HEK293 (cell line): Measurements from ENCODE around the gene RUVBL1.

ENCODE experiments used
- CTCF ChIA-PET: fragments of 350-600 bp; formaldehyde crosslinking; extraction: SDS; loops from one replicate; lab custom pipeline; 2021; ENCODE audit warnings: antibody characterized with exemption; lab: Yijun Ruan, JAX
- POLR2A ChIA-PET: fragments of 300-600 bp; formaldehyde crosslinking; extraction: SDS; loops from one replicate; lab custom pipeline; 2020; ENCODE audit warnings: antibody characterized with exemption, inconsistent platforms; lab: Yijun Ruan, JAX
- H3K27ac ChIP-seq: fragments of 200-500 bp; sonication (Bioruptor generic); 2 replicates; pipeline ENCODE4 v1.5.1; 2014; ENCODE audit warnings: low read depth, low read length, control low read depth, inconsistent platforms; ENCODE audit errors: extremely low read depth
- H3K36me3 ChIP-seq, 2 experiments: fragments of 200-500 bp in 1 of 2; sonication (Bioruptor generic) in 1 of 2; 1 replicate in 1 of 2; 2 replicates in 1 of 2; pipeline ENCODE4 v1.5.1; 2014 to 2017; ENCODE audit warnings: inconsistent platforms in 2 of 2, low read length in 2 of 2; ENCODE audit not compliant: control insufficient read depth in 2 of 2, insufficient read depth in 1 of 2
- H3K4me1 ChIP-seq: fragments of 200-500 bp; sonication (Bioruptor generic); 2 replicates; pipeline ENCODE4 v1.5.1; 2014; ENCODE audit warnings: mild to moderate bottlenecking, low read length, inconsistent platforms; ENCODE audit not compliant: control insufficient read depth, insufficient read depth
- H3K4me3 ChIP-seq: 2 replicates; pipeline ENCODE4 v1.5.1; 2011; ENCODE audit warnings: low read depth, mild to moderate bottlenecking, control low read depth, low read length, moderate library complexity
- H3K9me3 ChIP-seq: fragments of 200-500 bp; sonication (Bioruptor generic); 2 replicates; pipeline ENCODE4 v1.5.1; 2014; ENCODE audit warnings: low read depth, low read length, inconsistent platforms; ENCODE audit not compliant: control insufficient read depth, insufficient read depth
- GLIS1 ChIP-seq: fragments of 450-650 bp; formaldehyde crosslinking; IDR thresholded peaks from 2 replicates; pipeline ENCODE4 v1.5.1; 2016; ENCODE audit warnings: missing biosample characterization, missing genetic modification characterization
- HOXC10 ChIP-seq: sonication (generic); formaldehyde crosslinking; IDR thresholded peaks from 2 replicates; pipeline ENCODE4 v1.8.1; 2023; ENCODE audit warnings: mild to moderate bottlenecking, missing genetic modification reagents
- MEIS1 ChIP-seq: sonication (generic); formaldehyde crosslinking; IDR thresholded peaks from 2 replicates; pipeline ENCODE4 v1.8.1; 2022; ENCODE audit warnings: missing genetic modification reagents, mild to moderate bottlenecking, borderline replicate concordance
- MZF1 ChIP-seq: fragments of 450-650 bp; formaldehyde crosslinking; IDR thresholded peaks from 2 replicates; pipeline ENCODE4 v1.5.1; 2017; ENCODE audit warnings: missing biosample characterization, missing genetic modification characterization, borderline replicate concordance
- SP2 ChIP-seq: fragments of 450-650 bp; formaldehyde crosslinking; IDR thresholded peaks from 2 replicates; pipeline ENCODE4 v1.5.1; 2016; ENCODE audit warnings: missing biosample characterization, missing genetic modification characterization
- YY1 ChIP-seq: fragments of 450-650 bp; formaldehyde crosslinking; IDR thresholded peaks from 2 replicates; pipeline ENCODE4 v1.5.1; 2018; ENCODE audit warnings: missing biosample characterization, missing genetic modification characterization
- ZBTB17 ChIP-seq: fragments of 450-650 bp; formaldehyde crosslinking; IDR thresholded peaks from 2 replicates; pipeline ENCODE4 v1.5.1; 2016; ENCODE audit warnings: missing biosample characterization, missing genetic modification characterization
- ZBTB20 ChIP-seq: fragments of 450-650 bp; formaldehyde crosslinking; IDR thresholded peaks from 2 replicates; pipeline ENCODE4 v1.5.1; 2016; ENCODE audit warnings: missing biosample characterization, missing genetic modification characterization
- ZBTB8A ChIP-seq: fragments of 450-650 bp; formaldehyde crosslinking; IDR thresholded peaks from 2 replicates; pipeline ENCODE4 v1.5.1; 2016; ENCODE audit warnings: missing biosample characterization, missing genetic modification characterization
- ZFP3 ChIP-seq: fragments of 450-650 bp; formaldehyde crosslinking; IDR thresholded peaks from 2 replicates; pipeline ENCODE4 v1.5.1; 2016; ENCODE audit warnings: low read depth, missing biosample characterization, missing genetic modification characterization
- ZNF140 ChIP-seq: fragments of 450-650 bp; formaldehyde crosslinking; IDR thresholded peaks from 2 replicates; pipeline ENCODE4 v1.5.1; 2016; ENCODE audit warnings: missing biosample characterization, missing genetic modification characterization
- ZNF148 ChIP-seq: fragments of 450-650 bp; formaldehyde crosslinking; IDR thresholded peaks from 2 replicates; pipeline ENCODE4 v1.5.0; 2017; ENCODE audit warnings: missing biosample characterization, missing genetic modification characterization, borderline replicate concordance
- ZNF175 ChIP-seq: fragments of 450-650 bp; formaldehyde crosslinking; IDR thresholded peaks from 2 replicates; pipeline ENCODE4 v1.5.1; 2016; ENCODE audit warnings: missing biosample characterization, missing genetic modification characterization
- ZNF239 ChIP-seq: fragments of 450-650 bp; formaldehyde crosslinking; IDR thresholded peaks from 2 replicates; pipeline ENCODE4 v1.5.1; 2016; ENCODE audit warnings: missing biosample characterization, missing genetic modification characterization
- ZNF324 ChIP-seq: fragments of 450-650 bp; formaldehyde crosslinking; IDR thresholded peaks from 2 replicates; pipeline ENCODE4 v1.5.1; 2016; ENCODE audit warnings: missing biosample characterization, missing genetic modification characterization
- ZNF37A ChIP-seq: fragments of 450-650 bp; IDR thresholded peaks from 2 replicates; pipeline ENCODE4 v1.5.1; 2018; ENCODE audit warnings: missing biosample characterization, missing genetic modification characterization
- ZNF416 ChIP-seq: fragments of 450-650 bp; formaldehyde crosslinking; IDR thresholded peaks from 2 replicates; pipeline ENCODE4 v1.5.1; 2016; ENCODE audit warnings: missing biosample characterization, missing genetic modification characterization
- ZNF514 ChIP-seq: fragments of 450-650 bp; formaldehyde crosslinking; IDR thresholded peaks from 2 replicates; pipeline ENCODE4 v1.5.1; 2016; ENCODE audit warnings: missing biosample characterization, missing genetic modification characterization
- TF ChIP-seq, protein P1 (sequence below): fragments of 450-650 bp; formaldehyde crosslinking; IDR thresholded peaks from 2 replicates; pipeline ENCODE4 v1.5.1; 2016; ENCODE audit warnings: missing biosample characterization, missing genetic modification characterization, borderline replicate concordance
- TF ChIP-seq, protein P2 (sequence below): fragments of 450-650 bp; formaldehyde crosslinking; IDR thresholded peaks from 2 replicates; pipeline ENCODE4 v1.5.1; 2016; ENCODE audit warnings: missing biosample characterization, missing genetic modification characterization, borderline replicate concordance
- TF ChIP-seq, protein P3 (sequence below): fragments of 450-650 bp; formaldehyde crosslinking; IDR thresholded peaks from 2 replicates; pipeline ENCODE4 v1.5.1; 2016; ENCODE audit warnings: missing biosample characterization, missing genetic modification characterization

RUVBL1 gene

DNA sequence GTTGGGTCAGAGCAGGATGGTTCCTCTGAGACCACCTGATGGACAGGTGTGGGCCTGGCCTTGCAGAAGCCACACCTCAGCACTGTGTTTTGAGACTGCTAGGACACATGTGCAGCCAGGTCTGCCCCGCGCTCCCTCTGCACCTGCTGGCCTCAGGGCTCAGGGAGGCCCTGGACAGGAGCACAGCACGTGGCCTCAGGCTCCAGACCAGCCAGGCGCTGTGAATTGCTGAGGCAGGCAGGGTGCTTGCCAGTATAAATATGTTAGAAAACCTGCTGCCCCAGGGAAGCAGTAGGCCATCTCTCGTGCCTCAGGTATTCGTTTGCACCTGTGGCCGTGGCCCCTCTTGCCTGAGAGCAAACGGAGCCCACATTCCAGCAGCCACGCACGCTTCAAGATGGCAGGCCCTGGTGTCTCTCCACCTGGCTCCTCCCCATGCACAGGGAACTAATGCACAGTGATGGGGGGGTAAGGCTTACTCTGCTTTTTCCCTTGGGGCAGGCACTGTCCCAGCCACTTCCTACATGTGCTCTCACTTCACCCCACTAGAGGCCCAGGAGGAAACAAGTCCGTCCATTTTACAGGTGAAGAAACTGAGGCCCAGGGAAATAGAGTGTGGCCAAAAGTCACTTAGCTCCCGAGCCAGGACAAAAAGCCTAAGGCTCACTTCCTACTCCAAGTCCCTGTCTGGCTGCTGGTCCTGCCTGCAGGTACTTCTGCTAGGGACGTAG lies 51.0 kb downstream of the RUVBL1 start:
- CTCF ChIA-PET: interaction anchor here (0.9 kb wide), 1 partner anchor 61 kb away, joined by 4 read pairs; no protein-coding TSS in a partner anchor
- H3K36me3 ChIP-seq: peaks cover 0 to 79% of the 10 kb centered on the region in 2 experiments; a peak in 1 of 3 replicates

GRCh38 chr3:128071771-128072453 lies 51.7 kb downstream of the RUVBL1 start:
- CTCF ChIA-PET: interaction anchor here (0.9 kb wide), 1 partner anchor 62 kb away, joined by 4 read pairs; no protein-coding TSS in a partner anchor
- H3K36me3 ChIP-seq: peaks cover 0 to 83% of the 10 kb centered on the region in 2 experiments; a peak in 1 of 3 replicates
- H3K4me1 ChIP-seq: no peaks in the 10 kb centered on the region
- no peaks in the 10 kb centered on the region for H3K9me3 ChIP-seq
- H3K27ac ChIP-seq: no peak overlapping the region
- TF ChIP-seq ZNF37A (no peak), GLIS1 (tag by site-specific recombination) (no peak), ZNF324 (tag by site-specific recombination) (no peak), ZBTB8A (tag by site-specific recombination) (no peak), ZBTB20 (tag by site-specific recombination) (no peak), MEIS1 (CRISPR knock-in tag) (no peak), SP2 (tag by site-specific recombination) (no peak), ZNF175 (tag by site-specific recombination) (no peak)
- TF ChIP-seq, protein P1, sequence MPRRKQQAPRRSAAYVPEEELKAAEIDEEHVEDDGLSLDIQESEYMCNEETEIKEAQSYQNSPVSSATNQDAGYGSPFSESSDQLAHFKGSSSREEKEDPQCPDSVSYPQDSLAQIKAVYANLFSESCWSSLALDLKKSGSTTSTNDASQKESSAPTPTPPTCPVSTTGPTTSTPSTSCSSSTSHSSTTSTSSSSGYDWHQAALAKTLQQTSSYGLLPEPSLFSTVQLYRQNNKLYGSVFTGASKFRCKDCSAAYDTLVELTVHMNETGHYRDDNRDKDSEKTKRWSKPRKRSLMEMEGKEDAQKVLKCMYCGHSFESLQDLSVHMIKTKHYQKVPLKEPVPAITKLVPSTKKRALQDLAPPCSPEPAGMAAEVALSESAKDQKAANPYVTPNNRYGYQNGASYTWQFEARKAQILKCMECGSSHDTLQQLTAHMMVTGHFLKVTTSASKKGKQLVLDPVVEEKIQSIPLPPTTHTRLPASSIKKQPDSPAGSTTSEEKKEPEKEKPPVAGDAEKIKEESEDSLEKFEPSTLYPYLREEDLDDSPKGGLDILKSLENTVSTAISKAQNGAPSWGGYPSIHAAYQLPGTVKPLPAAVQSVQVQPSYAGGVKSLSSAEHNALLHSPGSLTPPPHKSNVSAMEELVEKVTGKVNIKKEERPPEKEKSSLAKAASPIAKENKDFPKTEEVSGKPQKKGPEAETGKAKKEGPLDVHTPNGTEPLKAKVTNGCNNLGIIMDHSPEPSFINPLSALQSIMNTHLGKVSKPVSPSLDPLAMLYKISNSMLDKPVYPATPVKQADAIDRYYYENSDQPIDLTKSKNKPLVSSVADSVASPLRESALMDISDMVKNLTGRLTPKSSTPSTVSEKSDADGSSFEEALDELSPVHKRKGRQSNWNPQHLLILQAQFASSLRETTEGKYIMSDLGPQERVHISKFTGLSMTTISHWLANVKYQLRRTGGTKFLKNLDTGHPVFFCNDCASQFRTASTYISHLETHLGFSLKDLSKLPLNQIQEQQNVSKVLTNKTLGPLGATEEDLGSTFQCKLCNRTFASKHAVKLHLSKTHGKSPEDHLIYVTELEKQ: no peak
- TF ChIP-seq, protein P2, sequence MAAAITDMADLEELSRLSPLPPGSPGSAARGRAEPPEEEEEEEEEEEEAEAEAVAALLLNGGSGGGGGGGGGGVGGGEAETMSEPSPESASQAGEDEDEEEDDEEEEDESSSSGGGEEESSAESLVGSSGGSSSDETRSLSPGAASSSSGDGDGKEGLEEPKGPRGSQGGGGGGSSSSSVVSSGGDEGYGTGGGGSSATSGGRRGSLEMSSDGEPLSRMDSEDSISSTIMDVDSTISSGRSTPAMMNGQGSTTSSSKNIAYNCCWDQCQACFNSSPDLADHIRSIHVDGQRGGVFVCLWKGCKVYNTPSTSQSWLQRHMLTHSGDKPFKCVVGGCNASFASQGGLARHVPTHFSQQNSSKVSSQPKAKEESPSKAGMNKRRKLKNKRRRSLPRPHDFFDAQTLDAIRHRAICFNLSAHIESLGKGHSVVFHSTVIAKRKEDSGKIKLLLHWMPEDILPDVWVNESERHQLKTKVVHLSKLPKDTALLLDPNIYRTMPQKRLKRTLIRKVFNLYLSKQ: no peak
- no peak overlapping the region for H3K4me3 ChIP-seq
- POLR2A ChIA-PET: no interaction called here

More for the DNA sequence above, 51.0 kb downstream of the RUVBL1 start:
- no peaks in the 10 kb centered on the region for H3K4me1 ChIP-seq
- no peak overlapping the region for H3K27ac ChIP-seq
- H3K9me3 ChIP-seq: no peaks in the 10 kb centered on the region
- H3K4me3 ChIP-seq: no peak overlapping the region
- TF ChIP-seq, protein P3, sequence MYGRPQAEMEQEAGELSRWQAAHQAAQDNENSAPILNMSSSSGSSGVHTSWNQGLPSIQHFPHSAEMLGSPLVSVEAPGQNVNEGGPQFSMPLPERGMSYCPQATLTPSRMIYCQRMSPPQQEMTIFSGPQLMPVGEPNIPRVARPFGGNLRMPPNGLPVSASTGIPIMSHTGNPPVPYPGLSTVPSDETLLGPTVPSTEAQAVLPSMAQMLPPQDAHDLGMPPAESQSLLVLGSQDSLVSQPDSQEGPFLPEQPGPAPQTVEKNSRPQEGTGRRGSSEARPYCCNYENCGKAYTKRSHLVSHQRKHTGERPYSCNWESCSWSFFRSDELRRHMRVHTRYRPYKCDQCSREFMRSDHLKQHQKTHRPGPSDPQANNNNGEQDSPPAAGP (tag by site-specific recombination): no peak
- no peak for TF ChIP-seq MZF1 (tag by site-specific recombination)
- no peak for TF ChIP-seq ZNF239 (tag by site-specific recombination)
- TF ChIP-seq HOXC10 (CRISPR knock-in tag): no peak
- no peak for TF ChIP-seq ZNF416 (tag by site-specific recombination)
- TF ChIP-seq ZNF514: no peak
- no peak for TF ChIP-seq ZNF148 (tag by site-specific recombination)
- TF ChIP-seq ZNF140 (tag by site-specific recombination): no peak
- no peak for TF ChIP-seq YY1 (tag by site-specific recombination)
- no peak for TF ChIP-seq ZFP3 (tag by site-specific recombination)
- TF ChIP-seq, protein P2: no peak
- TF ChIP-seq ZBTB17 (tag by site-specific recombination): no peak
- POLR2A ChIA-PET: no interaction called here
